Activated naive CD4-positive, alpha-beta T cell treated with anti-CD3 and anti-CD28 coated beads for 36 hours (primary cell): ENCODE data around the gene C12orf60. TPM values are rescaled to one million over a fixed set of nuclear protein-coding genes. Genes with fewer than 3 reads are reported as not detected.
A peak's percentile ranks its signal among the peaks of the same experiment; 100 is the strongest.
"Not testable (repeated sequence)": the region's sequence is repeated elsewhere in the genome, so short reads cannot be mapped to it uniquely, and the experiment has no call there.

Source experiments
- CTCF ChIA-PET: fragments of 350-600 bp; sonication (Branson Sonifier 250); formaldehyde crosslinking; loops from one replicate; lab custom pipeline; 2021; ENCODE audit warnings: antibody characterized with exemption; lab: Charles Lee
- DNase-seq: peaks from one replicate; pipeline ENCODE4 v3.0.0-alpha.2; 2020
- H3K27ac Mint-ChIP-seq: one replicate; pipeline ENCODE4 v1.8.0; 2021; ENCODE audit warnings: mild to moderate bottlenecking, mixed read lengths
- H3K27me3 Mint-ChIP-seq: one replicate; pipeline ENCODE4 v1.8.0; 2021; ENCODE audit warnings: low read depth, mixed read lengths
- H3K36me3 Mint-ChIP-seq: one replicate; pipeline ENCODE4 v1.8.0; 2021; ENCODE audit warnings: low read depth, mixed read lengths
- H3K4me1 Mint-ChIP-seq: one replicate; pipeline ENCODE4 v1.8.0; 2021; ENCODE audit warnings: low read depth, mixed read lengths
- H3K4me3 Mint-ChIP-seq: one replicate; pipeline ENCODE4 v1.8.0; 2021; ENCODE audit warnings: mild to moderate bottlenecking, moderate library complexity, mixed read lengths
- H3K9me3 Mint-ChIP-seq: one replicate; pipeline ENCODE4 v1.8.0; 2021; ENCODE audit warnings: mixed read lengths
- intact Hi-C: fragments of 100-400 bp; cut with micrococcal nuclease; formaldehyde crosslinking; loops from one replicate; pipeline ENCODE4 v1.15.1; 2023
- total RNA-seq, 2 experiments: library from RNA; stranded (reverse); gene quantifications; one replicate each; pipeline ENCODE4 v1.2.3, GENCODE V29; 2021

Gene C12orf60, protein sequence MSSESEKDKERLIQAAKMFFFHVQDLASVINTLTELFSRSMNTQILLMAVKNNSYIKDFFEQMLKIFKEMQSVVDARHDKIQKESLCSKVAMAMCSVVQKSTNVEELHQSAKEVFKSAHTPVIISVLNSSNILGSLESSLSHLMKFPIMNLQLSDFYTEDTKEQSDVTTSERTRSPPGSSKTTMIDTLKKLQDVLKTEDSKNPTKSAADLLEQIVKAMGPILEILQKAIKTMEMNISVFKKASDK
- total RNA-seq, result 1 to 10 TPM; 2.0 to 3.1 TPM

DNA sequence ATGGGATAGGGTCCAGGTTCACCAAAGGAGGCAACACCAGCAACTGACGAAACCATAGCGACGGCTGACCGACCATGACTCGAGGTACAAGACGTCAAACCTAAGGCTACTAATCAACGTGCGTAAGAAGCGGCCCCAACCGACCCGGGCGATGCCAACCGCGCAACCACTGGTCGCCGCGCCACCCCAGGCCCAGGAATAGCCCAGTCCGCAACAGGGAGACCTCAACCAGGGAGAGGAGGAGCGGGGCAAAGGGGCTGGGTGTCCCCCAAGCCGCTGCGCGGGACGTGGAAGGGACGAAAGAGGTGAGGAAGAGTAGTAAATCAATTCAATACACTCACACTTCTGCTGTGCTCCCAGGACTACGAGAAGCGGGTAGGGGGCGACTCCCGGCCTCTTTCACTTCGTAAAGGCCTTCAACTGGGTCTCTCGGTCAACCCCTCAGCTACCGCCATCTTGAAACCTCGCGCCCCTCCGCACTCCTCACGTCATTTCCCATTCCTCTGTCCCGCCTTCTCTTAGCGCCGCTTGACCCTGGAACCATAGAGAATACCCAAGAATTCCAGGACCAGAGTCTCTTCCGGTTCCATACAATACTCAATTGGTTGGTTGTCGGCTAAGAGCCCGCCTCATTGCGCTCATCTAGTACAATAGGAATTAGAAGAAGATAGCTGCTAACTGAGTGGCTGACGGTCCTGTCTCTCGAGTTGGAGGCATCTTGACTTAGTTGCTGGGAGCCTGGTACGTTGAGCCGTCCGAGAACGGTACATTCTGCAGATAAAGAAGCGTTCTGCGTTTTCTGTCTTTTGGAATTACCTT, at the start of gene C12orf60, which contains the start of gene WBP11:
C12orf60 (plus strand) TSS at position 660 of the 819 bp plus-strand sequence. CDS start 19,266 bp downstream, outside the sequence.
WBP11 (minus strand) TSS at position 468 of the 819 bp plus-strand sequence. CDS start 2,095 bp downstream, outside the sequence.
- Mint-ChIP-seq H3K9me3 (no peaks in the 10 kb centered on the region), H3K27me3 (no peaks in the 10 kb centered on the region), H3K4me3 (no peak within 1 kb of the TSS), H3K27ac (no peak within 1 kb of the TSS), H3K4me1 (peaks cover 34% of the 10 kb centered on the region), H3K36me3 (peaks cover 14% of the 10 kb centered on the region)
- intact Hi-C loops, result loop anchor here (1.0 kb wide), 8 partner anchors 21 to 1079 kb away; partner anchors contain the start of genes ARHGDIB, ATF7IP and STRAP
- peak; percentile 94 for DNase-seq
- CTCF ChIA-PET, result interaction anchor here (0.6 to 3.3 kb wide), 8 partner anchors 8 to 192 kb away, joined by 3 to 18 read pairs (median 4); a partner anchor contains a TSS

DNA sequence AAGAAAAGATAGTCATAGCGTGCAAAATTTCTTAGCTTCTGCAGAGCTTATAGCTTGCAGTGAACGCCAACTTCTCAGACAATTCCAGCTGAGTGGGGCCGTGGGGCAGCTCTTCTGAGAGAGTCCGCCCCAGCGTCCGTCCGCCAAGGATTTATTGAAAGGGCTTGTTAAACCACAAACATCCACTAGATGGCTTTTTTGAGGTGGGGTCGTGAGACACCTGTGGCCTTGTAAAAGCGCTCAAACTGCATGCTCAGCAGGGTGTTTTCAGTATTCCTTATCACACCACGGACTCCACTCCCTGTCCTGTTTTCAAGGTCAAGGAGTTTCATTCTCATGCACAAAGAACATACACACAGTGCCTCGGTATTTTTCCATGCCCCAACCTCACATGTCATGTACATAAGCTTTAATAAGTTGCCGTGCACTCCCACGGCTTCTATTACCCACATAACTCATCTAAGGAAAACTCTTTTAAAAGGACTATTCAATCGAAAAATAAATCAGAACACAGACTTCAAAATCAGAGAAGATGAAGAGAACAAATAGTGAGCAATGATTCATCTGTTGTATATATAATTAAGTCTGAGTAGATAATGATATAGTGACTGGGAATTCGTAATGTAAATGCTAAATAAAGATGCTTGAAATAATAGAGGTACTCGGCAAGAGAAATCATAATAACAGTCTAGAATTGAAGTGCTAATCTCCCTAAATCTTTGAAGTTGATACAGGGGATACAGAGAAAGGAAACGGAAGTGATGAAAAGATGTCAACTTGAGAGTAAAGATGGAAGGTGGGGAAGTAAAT, 46.9 kb upstream of the C12orf60 start:
- CTCF ChIA-PET, result interaction anchor here (0.9 to 1.0 kb wide), 2 partner anchors 13 to 14 kb away, joined by 3 to 4 read pairs; a partner anchor contains a TSS
- H3K27ac Mint-ChIP-seq, result no peak overlapping the region
- peaks cover 23% of the 10 kb centered on the region for H3K36me3 Mint-ChIP-seq
- intact Hi-C loops, result no loop called here
- H3K9me3 Mint-ChIP-seq, result peaks cover 22% of the 10 kb centered on the region
- peaks cover 9% of the 10 kb centered on the region for H3K4me1 Mint-ChIP-seq
- no peaks in the 10 kb centered on the region for H3K27me3 Mint-ChIP-seq
- DNase-seq, result no peak
- no peak overlapping the region for H3K4me3 Mint-ChIP-seq

DNA sequence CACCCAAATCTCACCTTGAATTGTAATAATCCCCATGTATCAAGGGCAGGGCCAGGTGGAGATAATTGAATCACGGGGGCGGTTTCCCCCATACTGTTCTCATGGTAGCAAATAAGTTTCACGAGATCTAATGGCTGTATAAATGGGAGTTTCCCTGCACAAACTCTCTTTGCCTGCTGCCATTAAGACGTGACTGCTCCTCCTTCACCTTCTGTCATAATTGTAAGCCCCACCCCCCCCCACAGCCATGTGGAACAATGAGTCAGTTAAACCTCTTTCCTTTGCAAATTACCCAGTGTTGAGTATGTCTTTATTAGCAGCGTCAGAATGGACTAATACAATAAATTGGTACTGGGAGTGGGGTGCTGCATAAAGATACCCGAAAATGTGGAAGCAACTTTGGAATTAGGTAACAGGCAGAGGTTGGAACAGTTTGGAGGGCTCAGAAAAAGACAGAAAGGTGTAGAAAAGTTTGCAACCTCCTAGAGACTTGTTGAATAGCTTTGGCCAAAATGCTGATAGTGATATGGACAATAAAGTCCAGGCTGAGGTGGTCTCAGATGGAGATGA, 43.7 kb upstream of the C12orf60 start:
- Mint-ChIP-seq H3K4me1 (peaks cover 10% of the 10 kb centered on the region), H3K9me3 (peaks cover 31% of the 10 kb centered on the region), H3K36me3 (peaks cover 38% of the 10 kb centered on the region)
- CTCF ChIA-PET, H3K4me3 Mint-ChIP-seq, H3K27me3 Mint-ChIP-seq, intact Hi-C loops, H3K27ac Mint-ChIP-seq, DNase-seq: not testable (repeated sequence)

DNA sequence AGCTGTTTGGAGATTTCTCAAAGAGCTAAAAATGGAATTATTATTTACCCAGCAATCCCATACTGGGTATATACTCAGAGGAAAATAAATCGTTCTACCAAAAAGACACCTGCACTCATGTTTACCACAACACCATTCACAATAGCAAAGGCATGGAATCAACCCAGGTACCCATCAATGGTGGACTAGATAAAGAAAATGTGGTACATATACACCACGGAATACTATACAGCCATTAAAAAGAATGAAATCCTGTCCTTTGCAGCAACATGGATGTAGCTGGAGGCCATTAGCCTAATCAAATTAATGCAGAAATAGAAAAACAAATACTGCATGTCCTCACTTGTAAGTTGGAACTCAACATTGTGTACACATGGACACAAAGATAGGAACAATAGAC, 38.1 kb upstream of the C12orf60 start:
- Mint-ChIP-seq H3K4me1 (peaks cover 21% of the 10 kb centered on the region), H3K36me3 (peaks cover 56% of the 10 kb centered on the region), H3K9me3 (peaks cover 25% of the 10 kb centered on the region), H3K4me3 (no peak overlapping the region), H3K27ac (no peak overlapping the region), H3K27me3 (no peaks in the 10 kb centered on the region)
- intact Hi-C loops, result no loop called here
- no peak for DNase-seq
- CTCF ChIA-PET, result no interaction called here

DNA sequence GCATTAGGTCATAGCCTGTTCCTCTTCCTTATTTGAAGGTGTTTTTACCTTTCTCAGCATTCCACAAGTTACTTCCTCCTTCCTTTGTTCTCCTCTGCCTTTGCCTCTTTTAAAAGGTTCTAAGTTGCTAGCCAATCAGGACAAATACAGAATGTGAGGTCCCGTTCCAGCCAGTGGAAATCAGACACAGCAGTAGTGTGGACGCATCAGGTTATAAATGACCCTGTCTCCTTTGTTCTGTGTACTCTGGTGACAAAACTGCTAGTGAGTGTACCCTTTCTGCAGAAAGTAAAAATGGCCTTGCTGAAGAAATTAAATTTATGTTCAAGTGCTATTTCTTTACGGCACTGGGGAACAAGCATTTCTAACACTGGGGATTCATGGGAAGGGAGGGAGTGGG, 37.5 kb upstream of the C12orf60 start:
- H3K4me3 Mint-ChIP-seq, CTCF ChIA-PET, intact Hi-C loops, DNase-seq, H3K27me3 Mint-ChIP-seq, H3K27ac Mint-ChIP-seq: not testable (repeated sequence)
- Mint-ChIP-seq H3K9me3 (peaks cover 22% of the 10 kb centered on the region), H3K36me3 (peaks cover 58% of the 10 kb centered on the region), H3K4me1 (peaks cover 21% of the 10 kb centered on the region)

DNA sequence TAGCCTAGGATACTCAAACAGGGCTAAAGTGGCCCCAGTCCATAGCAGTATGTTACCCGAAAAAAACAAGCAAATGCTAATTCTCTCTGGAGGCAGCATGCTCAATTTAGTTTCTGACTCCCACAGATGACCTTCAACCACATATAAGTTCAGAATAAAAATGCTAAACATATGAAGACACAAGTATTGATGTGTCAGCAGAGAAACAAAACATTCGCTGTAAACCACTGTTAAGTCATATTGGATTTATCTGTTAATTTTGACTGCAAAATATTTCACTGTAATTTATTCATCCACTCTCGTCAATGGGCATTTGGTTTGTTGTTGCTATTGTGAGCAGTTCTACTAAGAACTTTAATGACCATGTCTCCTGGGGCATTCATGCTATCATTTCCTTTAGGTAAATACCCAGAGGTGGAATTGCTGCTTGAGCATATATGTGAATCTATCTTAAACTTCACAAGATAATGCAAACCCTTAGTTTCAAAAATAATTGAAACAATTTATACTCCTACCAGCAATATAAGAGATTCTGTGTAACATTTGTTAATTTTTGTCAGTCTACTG, 36.7 kb upstream of the C12orf60 start:
- peaks cover 17% of the 10 kb centered on the region for H3K9me3 Mint-ChIP-seq
- no peak overlapping the region for H3K27ac Mint-ChIP-seq
- peaks cover 25% of the 10 kb centered on the region for H3K4me1 Mint-ChIP-seq
- DNase-seq, result no peak
- CTCF ChIA-PET, result no interaction called here
- intact Hi-C loops, result no loop called here
- H3K4me3 Mint-ChIP-seq, result no peak overlapping the region
- H3K27me3 Mint-ChIP-seq, result no peaks in the 10 kb centered on the region
- peaks cover 51% of the 10 kb centered on the region for H3K36me3 Mint-ChIP-seq

DNA sequence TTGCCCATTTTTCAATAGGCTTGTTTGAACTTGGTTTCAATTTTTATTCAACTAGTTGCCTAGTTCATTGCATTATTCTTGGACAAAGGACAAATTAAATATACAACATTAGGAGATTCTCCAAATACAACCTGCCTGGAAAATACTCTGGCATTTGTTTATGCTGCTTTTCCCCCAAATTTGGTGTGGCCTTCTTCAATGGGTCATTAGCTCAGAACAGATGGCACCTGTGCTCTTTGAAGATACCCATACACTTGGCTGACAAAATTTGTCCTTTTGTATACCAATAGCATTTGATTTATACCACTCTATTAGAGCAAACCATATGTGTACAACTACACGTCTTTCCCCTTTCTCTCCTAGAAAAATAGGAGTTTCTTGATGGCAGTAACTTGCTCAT, 35.9 kb upstream of the C12orf60 start:
- peaks cover 12% of the 10 kb centered on the region for H3K9me3 Mint-ChIP-seq
- peaks cover 29% of the 10 kb centered on the region for H3K4me1 Mint-ChIP-seq
- no peaks in the 10 kb centered on the region for H3K27me3 Mint-ChIP-seq
- intact Hi-C loops, result no loop called here
- H3K4me3 Mint-ChIP-seq, result no peak overlapping the region
- CTCF ChIA-PET, result no interaction called here
- peaks cover 44% of the 10 kb centered on the region for H3K36me3 Mint-ChIP-seq
- no peak for DNase-seq
- no peak overlapping the region for H3K27ac Mint-ChIP-seq

DNA sequence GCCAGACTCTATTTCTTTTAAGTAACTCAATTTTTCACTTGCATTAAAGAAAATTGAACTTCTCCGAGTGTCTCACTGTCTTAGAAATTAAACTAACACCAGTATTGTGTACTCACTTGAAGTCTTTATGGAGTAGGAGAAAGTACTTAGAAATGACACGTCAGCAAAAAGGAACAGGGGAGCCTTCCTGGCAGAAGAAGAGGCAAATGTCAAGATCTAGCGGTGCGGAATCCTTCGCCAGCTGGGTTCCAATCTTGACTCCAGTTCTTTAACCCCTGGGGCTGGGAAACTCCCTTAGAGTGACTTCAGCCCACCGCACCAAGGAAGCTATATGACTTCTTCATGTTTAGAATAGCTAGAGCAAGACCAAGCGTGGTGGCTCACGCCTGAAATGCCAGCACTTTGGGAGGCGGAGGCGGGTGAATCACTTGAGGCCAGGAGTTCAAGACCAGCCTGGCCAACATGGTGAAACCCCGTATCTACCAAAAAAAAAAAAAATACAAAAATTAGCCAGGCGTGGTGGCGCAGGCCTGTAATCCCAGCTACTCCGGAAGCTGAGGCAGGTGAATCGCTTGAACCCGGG, 34.6 kb upstream of the C12orf60 start:
- H3K4me1 Mint-ChIP-seq, result peaks cover 37% of the 10 kb centered on the region
- peak overlapping the region; percentile 97 for H3K4me3 Mint-ChIP-seq
- intact Hi-C loops, result no loop called here
- H3K9me3 Mint-ChIP-seq, result peaks cover 11% of the 10 kb centered on the region
- H3K27ac Mint-ChIP-seq, result peak overlapping the region; percentile 98
- peak; percentile 66 for DNase-seq
- H3K36me3 Mint-ChIP-seq, result peaks cover 41% of the 10 kb centered on the region
- H3K27me3 Mint-ChIP-seq, result no peaks in the 10 kb centered on the region
- CTCF ChIA-PET, result interaction anchor here (0.7 to 1.5 kb wide), 6 partner anchors 12 to 772 kb away, joined by 3 to 9 read pairs (median 4); no protein-coding TSS in a partner anchor

DNA sequence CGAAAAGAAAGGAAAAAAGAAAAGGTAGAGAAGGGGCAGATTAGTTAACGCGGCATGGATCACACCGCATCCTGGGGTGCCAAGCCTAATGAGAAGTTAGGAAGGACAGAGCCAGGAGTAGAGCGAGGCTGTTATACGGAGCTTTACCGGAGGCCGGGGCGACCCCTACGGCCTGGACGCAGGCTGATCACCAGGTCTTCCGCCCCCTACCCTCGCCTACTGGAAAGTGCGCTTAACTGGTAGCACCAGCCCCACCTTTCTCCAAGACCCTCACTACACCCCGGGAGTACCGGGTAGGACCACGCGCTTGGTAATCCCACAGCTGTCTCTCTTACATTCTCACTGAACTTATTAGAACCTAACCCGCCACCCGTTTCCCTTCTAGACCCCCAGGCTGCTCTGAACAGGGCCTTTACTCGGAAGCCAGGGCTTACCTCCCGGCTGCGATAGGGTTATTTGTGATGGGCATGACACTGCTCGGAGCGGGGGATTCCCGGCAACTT, 34.0 kb upstream of the C12orf60 start:
- no peaks in the 10 kb centered on the region for H3K27me3 Mint-ChIP-seq
- peaks cover 40% of the 10 kb centered on the region for H3K36me3 Mint-ChIP-seq
- DNase-seq, result peak; percentile 59
- intact Hi-C loops, result no loop called here
- peaks cover 10% of the 10 kb centered on the region for H3K9me3 Mint-ChIP-seq
- peak overlapping the region; percentile 98 for H3K27ac Mint-ChIP-seq
- CTCF ChIA-PET, result interaction anchor here (0.8 to 1.7 kb wide), 8 partner anchors 13 to 126 kb away, joined by 3 to 9 read pairs (median 4); no protein-coding TSS in a partner anchor
- H3K4me1 Mint-ChIP-seq, result peaks cover 38% of the 10 kb centered on the region
- H3K4me3 Mint-ChIP-seq, result peak overlapping the region; percentile 97

DNA sequence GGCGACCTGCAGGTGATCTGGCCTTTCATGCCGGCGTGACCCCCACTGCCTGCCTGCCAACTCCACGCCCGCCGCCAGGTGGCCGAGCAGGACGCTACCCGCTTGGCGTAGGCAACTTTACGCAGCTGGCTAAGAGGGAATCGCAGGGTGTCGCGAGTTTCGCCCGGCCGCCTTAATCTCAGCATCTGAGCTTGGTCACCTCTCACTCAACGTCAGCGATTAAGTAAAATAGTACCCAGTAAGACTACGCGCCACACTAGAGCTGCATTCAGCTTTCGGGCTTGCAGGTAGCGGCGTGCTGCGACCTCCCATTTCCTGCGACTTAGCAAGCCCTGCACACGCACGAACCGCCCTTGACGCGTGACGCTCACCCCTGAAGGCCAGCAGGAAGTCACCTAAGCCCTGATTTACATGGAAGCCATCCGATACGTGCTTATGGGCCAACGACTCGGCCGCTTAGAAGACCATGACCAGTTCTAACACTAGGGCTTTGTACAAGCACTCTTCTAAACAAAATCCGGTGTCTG, 33.4 kb upstream of the C12orf60 start:
- Mint-ChIP-seq H3K4me1 (peaks cover 38% of the 10 kb centered on the region), H3K27me3 (no peaks in the 10 kb centered on the region), H3K9me3 (peaks cover 10% of the 10 kb centered on the region), H3K36me3 (peaks cover 38% of the 10 kb centered on the region), H3K4me3 (peak overlapping the region; percentile 97), H3K27ac (peak overlapping the region; percentile 98)
- intact Hi-C loops, result loop anchor here (1.0 to 5.0 kb wide), 4 partner anchors 140 to 1112 kb away; partner anchors contain the start of gene STRAP
- CTCF ChIA-PET, result interaction anchor here (0.8 to 1.7 kb wide), 10 partner anchors 13 to 187 kb away, joined by 3 to 6 read pairs (median 3); no protein-coding TSS in a partner anchor
- peak; percentile 89 for DNase-seq
